ENCODE measurements around the gene TMEM18. TPM values are rescaled to one million over a fixed set of nuclear protein-coding genes. Genes with fewer than 3 reads are reported as not detected.

Gene TMEM18
- total and polyA plus RNA-seq, 2 of the 13 experiments (the other 11 are each of a cell fraction or from before 2014, with no cell fraction given): 45.9 to 49.4 TPM

DNA sequence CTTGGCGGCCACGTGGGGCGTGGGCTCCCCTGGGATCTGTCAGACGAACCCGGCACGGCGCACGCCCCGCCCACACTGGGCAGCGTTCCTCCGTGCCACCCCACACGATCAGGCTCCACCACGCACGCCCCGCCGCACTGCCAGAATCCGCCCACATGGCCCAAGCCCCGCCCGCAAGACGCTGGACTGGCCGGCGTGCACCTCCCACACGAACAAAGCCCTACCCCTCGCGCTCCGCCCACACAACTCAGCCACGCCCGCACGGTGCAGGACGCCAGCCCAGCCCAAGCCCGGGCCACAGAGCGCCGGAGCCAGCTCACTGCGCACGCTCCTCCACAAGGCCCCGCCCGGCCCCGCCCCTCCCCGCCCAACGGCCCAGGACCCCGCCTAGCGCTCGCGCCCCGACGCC is 555 bp downstream of the TMEM18 start (continued):
- no peak for TF ChIP-seq NFIB (CRISPR knock-in tag; IDR thresholded peaks at IDR 0.05; ENCODE audit: borderline replicate concordance)
- TF ChIP-seq HNRNPUL1 (IDR thresholded peaks at IDR 0.05; ENCODE audit: low read depth, low read length): 0 out of 2 replicates have a peak, but pooled peaks have one; percentile 39
- TF ChIP-seq ATF7-NPFF (CRISPR knock-in tag; IDR thresholded peaks at IDR 0.05; ENCODE audit: low read depth): no peak; the same call in 1 of the 2 replicates
- no peak for TF ChIP-seq PHF21A (CRISPR knock-in tag; IDR thresholded peaks at IDR 0.05)
- TF ChIP-seq, protein P1, sequence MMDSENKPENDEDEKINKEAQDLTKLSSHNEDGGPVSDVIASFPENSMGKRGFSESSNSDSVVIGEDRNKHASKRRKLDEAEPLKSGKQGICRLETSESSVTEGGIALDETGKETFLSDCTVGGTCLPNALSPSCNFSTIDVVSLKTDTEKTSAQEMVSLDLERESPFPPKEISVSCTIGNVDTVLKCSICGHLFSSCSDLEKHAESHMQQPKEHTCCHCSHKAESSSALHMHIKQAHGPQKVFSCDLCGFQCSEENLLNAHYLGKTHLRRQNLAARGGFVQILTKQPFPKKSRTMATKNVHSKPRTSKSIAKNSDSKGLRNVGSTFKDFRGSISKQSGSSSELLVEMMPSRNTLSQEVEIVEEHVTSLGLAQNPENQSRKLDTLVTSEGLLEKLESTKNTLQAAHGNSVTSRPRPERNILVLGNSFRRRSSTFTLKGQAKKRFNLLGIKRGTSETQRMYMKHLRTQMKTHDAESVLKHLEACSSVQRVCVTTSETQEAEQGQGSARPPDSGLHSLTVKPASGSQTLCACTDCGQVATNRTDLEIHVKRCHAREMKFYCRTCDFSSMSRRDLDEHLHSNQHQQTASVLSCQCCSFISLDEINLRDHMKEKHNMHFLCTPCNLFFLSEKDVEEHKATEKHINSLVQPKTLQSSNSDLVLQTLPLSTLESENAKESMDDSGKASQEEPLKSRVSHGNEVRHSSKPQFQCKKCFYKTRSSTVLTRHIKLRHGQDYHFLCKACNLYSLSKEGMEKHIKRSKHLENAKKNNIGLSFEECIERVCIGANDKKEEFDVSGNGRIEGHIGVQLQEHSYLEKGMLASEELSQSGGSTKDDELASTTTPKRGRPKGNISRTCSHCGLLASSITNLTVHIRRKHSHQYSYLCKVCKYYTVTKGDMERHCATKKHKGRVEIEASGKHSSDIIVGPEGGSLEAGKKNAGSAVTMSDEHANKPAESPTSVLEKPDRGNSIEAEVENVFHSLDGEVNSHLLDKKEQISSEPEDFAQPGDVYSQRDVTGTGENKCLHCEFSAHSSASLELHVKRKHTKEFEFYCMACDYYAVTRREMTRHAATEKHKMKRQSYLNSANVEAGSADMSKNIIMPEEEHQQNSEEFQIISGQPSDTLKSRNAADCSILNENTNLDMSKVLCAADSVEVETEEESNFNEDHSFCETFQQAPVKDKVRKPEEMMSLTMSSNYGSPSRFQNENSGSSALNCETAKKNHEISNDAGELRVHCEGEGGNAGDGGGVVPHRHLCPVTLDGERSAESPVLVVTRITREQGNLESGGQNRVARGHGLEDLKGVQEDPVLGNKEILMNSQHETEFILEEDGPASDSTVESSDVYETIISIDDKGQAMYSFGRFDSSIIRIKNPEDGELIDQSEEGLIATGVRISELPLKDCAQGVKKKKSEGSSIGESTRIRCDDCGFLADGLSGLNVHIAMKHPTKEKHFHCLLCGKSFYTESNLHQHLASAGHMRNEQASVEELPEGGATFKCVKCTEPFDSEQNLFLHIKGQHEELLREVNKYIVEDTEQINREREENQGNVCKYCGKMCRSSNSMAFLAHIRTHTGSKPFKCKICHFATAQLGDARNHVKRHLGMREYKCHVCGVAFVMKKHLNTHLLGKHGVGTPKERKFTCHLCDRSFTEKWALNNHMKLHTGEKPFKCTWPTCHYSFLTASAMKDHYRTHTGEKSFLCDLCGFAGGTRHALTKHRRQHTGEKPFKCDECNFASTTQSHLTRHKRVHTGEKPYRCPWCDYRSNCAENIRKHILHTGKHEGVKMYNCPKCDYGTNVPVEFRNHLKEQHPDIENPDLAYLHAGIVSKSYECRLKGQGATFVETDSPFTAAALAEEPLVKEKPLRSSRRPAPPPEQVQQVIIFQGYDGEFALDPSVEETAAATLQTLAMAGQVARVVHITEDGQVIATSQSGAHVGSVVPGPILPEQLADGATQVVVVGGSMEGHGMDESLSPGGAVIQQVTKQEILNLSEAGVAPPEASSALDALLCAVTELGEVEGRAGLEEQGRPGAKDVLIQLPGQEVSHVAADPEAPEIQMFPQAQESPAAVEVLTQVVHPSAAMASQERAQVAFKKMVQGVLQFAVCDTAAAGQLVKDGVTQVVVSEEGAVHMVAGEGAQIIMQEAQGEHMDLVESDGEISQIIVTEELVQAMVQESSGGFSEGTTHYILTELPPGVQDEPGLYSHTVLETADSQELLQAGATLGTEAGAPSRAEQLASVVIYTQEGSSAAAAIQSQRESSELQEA (CRISPR knock-in tag; IDR thresholded peaks at IDR 0.05; ENCODE audit: not compliant biosample characterization): peak; percentile 18
- 0 out of 2 replicates have a peak, but pooled peaks have one; percentile 5 for TF ChIP-seq BRD4 (CRISPR knock-in tag; IDR thresholded peaks at IDR 0.05)
- TF ChIP-seq, protein P2, sequence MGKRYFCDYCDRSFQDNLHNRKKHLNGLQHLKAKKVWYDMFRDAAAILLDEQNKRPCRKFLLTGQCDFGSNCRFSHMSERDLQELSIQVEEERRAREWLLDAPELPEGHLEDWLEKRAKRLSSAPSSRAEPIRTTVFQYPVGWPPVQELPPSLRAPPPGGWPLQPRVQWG (CRISPR knock-in tag; IDR thresholded peaks at IDR 0.05; ENCODE audit: borderline replicate concordance, low read depth): no peak
- no peak for TF ChIP-seq SUZ12 (IDR thresholded peaks at IDR 0.05; ENCODE audit: low read depth, low read length)
- TF ChIP-seq KDM4B (CRISPR knock-in tag; IDR thresholded peaks at IDR 0.05): no peak
- no peak for TF ChIP-seq NFRKB (IDR thresholded peaks at IDR 0.05)
- TF ChIP-seq, protein P3, sequence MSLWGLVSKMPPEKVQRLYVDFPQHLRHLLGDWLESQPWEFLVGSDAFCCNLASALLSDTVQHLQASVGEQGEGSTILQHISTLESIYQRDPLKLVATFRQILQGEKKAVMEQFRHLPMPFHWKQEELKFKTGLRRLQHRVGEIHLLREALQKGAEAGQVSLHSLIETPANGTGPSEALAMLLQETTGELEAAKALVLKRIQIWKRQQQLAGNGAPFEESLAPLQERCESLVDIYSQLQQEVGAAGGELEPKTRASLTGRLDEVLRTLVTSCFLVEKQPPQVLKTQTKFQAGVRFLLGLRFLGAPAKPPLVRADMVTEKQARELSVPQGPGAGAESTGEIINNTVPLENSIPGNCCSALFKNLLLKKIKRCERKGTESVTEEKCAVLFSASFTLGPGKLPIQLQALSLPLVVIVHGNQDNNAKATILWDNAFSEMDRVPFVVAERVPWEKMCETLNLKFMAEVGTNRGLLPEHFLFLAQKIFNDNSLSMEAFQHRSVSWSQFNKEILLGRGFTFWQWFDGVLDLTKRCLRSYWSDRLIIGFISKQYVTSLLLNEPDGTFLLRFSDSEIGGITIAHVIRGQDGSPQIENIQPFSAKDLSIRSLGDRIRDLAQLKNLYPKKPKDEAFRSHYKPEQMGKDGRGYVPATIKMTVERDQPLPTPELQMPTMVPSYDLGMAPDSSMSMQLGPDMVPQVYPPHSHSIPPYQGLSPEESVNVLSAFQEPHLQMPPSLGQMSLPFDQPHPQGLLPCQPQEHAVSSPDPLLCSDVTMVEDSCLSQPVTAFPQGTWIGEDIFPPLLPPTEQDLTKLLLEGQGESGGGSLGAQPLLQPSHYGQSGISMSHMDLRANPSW (CRISPR knock-in tag; IDR thresholded peaks at IDR 0.05; ENCODE audit: borderline replicate concordance): 0 out of 2 replicates have a peak, but pooled peaks have one; percentile 3
- 0 out of 2 replicates have a peak, but pooled peaks have one; percentile 18 for TF ChIP-seq FOXA3 (CRISPR knock-in tag; IDR thresholded peaks at IDR 0.05)
- TF ChIP-seq EP300 (IDR thresholded peaks at IDR 0.05; ENCODE audit: low read depth in 2 of 2, low read length in 2 of 2): no peak
- no peak for TF ChIP-seq EP300 (CRISPR knock-in tag; IDR thresholded peaks at IDR 0.05; ENCODE audit: borderline replicate concordance)
- TF ChIP-seq NR2C2 (CRISPR knock-in tag; IDR thresholded peaks at IDR 0.05; ENCODE audit: borderline replicate concordance): no peak
- TF ChIP-seq, protein P4, sequence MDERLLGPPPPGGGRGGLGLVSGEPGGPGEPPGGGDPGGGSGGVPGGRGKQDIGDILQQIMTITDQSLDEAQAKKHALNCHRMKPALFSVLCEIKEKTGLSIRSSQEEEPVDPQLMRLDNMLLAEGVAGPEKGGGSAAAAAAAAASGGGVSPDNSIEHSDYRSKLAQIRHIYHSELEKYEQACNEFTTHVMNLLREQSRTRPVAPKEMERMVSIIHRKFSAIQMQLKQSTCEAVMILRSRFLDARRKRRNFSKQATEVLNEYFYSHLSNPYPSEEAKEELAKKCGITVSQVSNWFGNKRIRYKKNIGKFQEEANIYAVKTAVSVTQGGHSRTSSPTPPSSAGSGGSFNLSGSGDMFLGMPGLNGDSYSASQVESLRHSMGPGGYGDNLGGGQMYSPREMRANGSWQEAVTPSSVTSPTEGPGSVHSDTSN (CRISPR knock-in tag; IDR thresholded peaks at IDR 0.05): no peak
- TF ChIP-seq ZNF776 (CRISPR knock-in tag; IDR thresholded peaks at IDR 0.05): no peak
- TF ChIP-seq ZNF780A (CRISPR knock-in tag; IDR thresholded peaks at IDR 0.05): no peak
- TF ChIP-seq KDM1A (CRISPR knock-in tag; IDR thresholded peaks at IDR 0.05): no peak

Measured in HepG2 (cell line).